Neural cell (in vitro differentiated cells): ENCODE data around the gene SCNN1A. TPM values are rescaled to one million over a fixed set of nuclear protein-coding genes. Genes with fewer than 3 reads are reported as not detected.

Source experiments
- H2AFZ ChIP-seq: fragments of 200-600, 300-800 bp; sonication (generic), shearing (Covaris generic); 2 replicates; pipeline ENCODE4 v1.6.0; 2014; ENCODE audit warnings: low read depth, mild to moderate bottlenecking, antibody characterized with exemption, low read length, moderate library complexity
- H3F3A ChIP-seq: fragments of 200-600 bp; shearing (Covaris generic); 2 replicates; pipeline ENCODE4 v1.6.1; 2016; ENCODE audit warnings: mild to moderate bottlenecking, moderate library complexity, mixed read lengths, antibody characterized with exemption, low read length; ENCODE audit not compliant: insufficient read depth, poor library complexity, severe bottlenecking
- H3K27ac ChIP-seq: fragments of 200-600, 300-800 bp; sonication (generic), shearing (Covaris generic); 2 replicates; pipeline ENCODE4 v1.5.1; 2014; ENCODE audit warnings: mild to moderate bottlenecking, low read length, moderate library complexity
- H3K27me3 ChIP-seq: fragments of 300-800, 200-600 bp; sonication (generic), shearing (Covaris generic); 2 replicates; pipeline ENCODE4 v1.6.0; 2014; ENCODE audit warnings: mild to moderate bottlenecking, low read depth, low read length, moderate library complexity; ENCODE audit not compliant: insufficient read depth
- H3K36me3 ChIP-seq: fragments of 300-800, 200-600 bp; sonication (generic), shearing (Covaris generic); 2 replicates; pipeline ENCODE4 v1.5.1; 2014; ENCODE audit warnings: mild to moderate bottlenecking, antibody characterized with exemption, low read length, moderate library complexity; ENCODE audit not compliant: insufficient read depth
- H3K4me2 ChIP-seq: fragments of 300-800, 200-600 bp; sonication (generic), shearing (Covaris generic); 2 replicates; pipeline ENCODE4 v1.6.0; 2014; ENCODE audit warnings: mild to moderate bottlenecking, low read length
- H3K4me3 ChIP-seq: fragments of 300-800, 200-600 bp; sonication (generic), shearing (Covaris generic); 2 replicates; pipeline ENCODE4 v1.5.1; 2014; ENCODE audit warnings: mild to moderate bottlenecking, low read length, moderate library complexity
- H3K79me2 ChIP-seq: fragments of 200-600 bp; shearing (Covaris generic); replicated peaks from 2 replicates; pipeline ENCODE4 v1.6.0; 2014; ENCODE audit warnings: mild to moderate bottlenecking, low read length, moderate library complexity; ENCODE audit not compliant: insufficient read depth
- H3K9ac ChIP-seq: fragments of 300-800, 200-600 bp; sonication (generic), shearing (Covaris generic); 2 replicates; pipeline ENCODE4 v1.6.1; 2016; ENCODE audit warnings: mild to moderate bottlenecking, low read length, mixed read lengths
- H3K9me2 ChIP-seq: fragments of 200-600 bp; shearing (Covaris generic); 2 replicates; pipeline ENCODE4 v1.6.1; 2016; ENCODE audit warnings: mild to moderate bottlenecking, low read length, mixed read lengths; ENCODE audit not compliant: insufficient read depth
- H3K9me3 ChIP-seq: fragments of 200-600, 300-800 bp; sonication (generic), shearing (Covaris generic); 2 replicates; pipeline ENCODE4 v1.6.1; 2016; ENCODE audit warnings: mild to moderate bottlenecking, mixed run types, low read length, moderate library complexity, mixed read lengths
- H4K20me1 ChIP-seq: fragments of 200-600 bp; shearing (Covaris generic); 2 replicates; pipeline ENCODE4 v1.6.1; 2016; ENCODE audit warnings: mild to moderate bottlenecking, mixed run types; ENCODE audit not compliant: insufficient read depth
- EP300 ChIP-seq: fragments of 450-650 bp; conservative IDR thresholded peaks from 2 replicates; pipeline ENCODE4 v1.6.1; 2014; ENCODE audit warnings: antibody characterized with exemption, mild to moderate bottlenecking, moderate library complexity; ENCODE audit not compliant: poor library complexity, severe bottlenecking
- EZH2 ChIP-seq: fragments of 200-600, 300-800 bp; shearing (Covaris generic), sonication (generic); IDR thresholded peaks from 2 replicates; pipeline ENCODE4 v1.6.1; 2014; ENCODE audit warnings: antibody characterized with exemption, low read length, borderline replicate concordance, mild to moderate bottlenecking; ENCODE audit not compliant: insufficient read depth, poor library complexity, severe bottlenecking
- MXI1 ChIP-seq: fragments of 450-650 bp; conservative IDR thresholded peaks from 2 replicates; pipeline ENCODE4 v1.6.1; 2014; ENCODE audit warnings: antibody characterized with exemption, mild to moderate bottlenecking; ENCODE audit not compliant: poor library complexity, severe bottlenecking
- POLR2AphosphoS5 ChIP-seq: IDR thresholded peaks from 2 replicates; pipeline ENCODE4 v1.6.1; 2012
- RAD21 ChIP-seq: fragments of 450-650 bp; conservative IDR thresholded peaks from 2 replicates; pipeline ENCODE4 v1.6.1; 2014; ENCODE audit warnings: antibody characterized with exemption, mild to moderate bottlenecking, moderate library complexity
- REST ChIP-seq: IDR thresholded peaks from 2 replicates; pipeline ENCODE4 v1.6.1; 2012; ENCODE audit warnings: borderline replicate concordance
- SMC3 ChIP-seq: fragments of 450-650 bp; conservative IDR thresholded peaks from 2 replicates; pipeline ENCODE4 v1.6.1; 2014; ENCODE audit warnings: antibody characterized with exemption, mild to moderate bottlenecking, moderate library complexity; ENCODE audit not compliant: poor library complexity
- TAF1 ChIP-seq: IDR thresholded peaks from 2 replicates; pipeline ENCODE4 v1.6.1; 2012; ENCODE audit warnings: low read depth
- polyA plus RNA-seq: library from polyadenylated mRNA; depleted of rRNA; stranded (reverse); fragments of >200 nt; gene quantifications from 2 replicates; pipeline ENCODE4 v1.2.3, GENCODE V29; 2014
- TF ChIP-seq, protein P1 (sequence below): fragments of 450-650 bp; IDR thresholded peaks from 2 replicates; pipeline ENCODE4 v1.5.1; 2014; ENCODE audit warnings: antibody characterized with exemption, mild to moderate bottlenecking, moderate library complexity; ENCODE audit not compliant: poor library complexity, severe bottlenecking

SCNN1A gene
- polyA plus RNA-seq, 1 donor from 2014 or later: not detected

- no peak overlapping the region for H3K4me2 ChIP-seq
- H3K9ac ChIP-seq: no peak overlapping the region
- TF ChIP-seq SMC3 (no peak), TAF1 (no peak)
- H3K9me2 ChIP-seq: no peaks in the 10 kb centered on the region
- H3F3A ChIP-seq: no peaks in the 10 kb centered on the region
- H3K79me2 ChIP-seq: no peaks in the 10 kb centered on the region
- H3K9me3 ChIP-seq: no peaks in the 10 kb centered on the region
- H3K4me3 ChIP-seq: no peak overlapping the region
- no peaks in the 10 kb centered on the region for H4K20me1 ChIP-seq
- H3K36me3 ChIP-seq: no peaks in the 10 kb centered on the region
- H2AFZ ChIP-seq: no peak overlapping the region
- no peaks in the 10 kb centered on the region for H3K27me3 ChIP-seq
- no peak overlapping the region for H3K27ac ChIP-seq
Measured at GRCh38 chr12:6404390-6404789, 29.0 kb upstream of the SCNN1A start.

GRCh38 chr12:6399884-6400644 is 24.7 kb upstream of the SCNN1A start:
- no peaks in the 10 kb centered on the region for H3K36me3 ChIP-seq
- H3K9ac ChIP-seq: no peak overlapping the region
- H3K9me3 ChIP-seq: no peaks in the 10 kb centered on the region
- H3K4me2 ChIP-seq: no peak overlapping the region
- no peak overlapping the region for H3K4me3 ChIP-seq
- no peak overlapping the region for H2AFZ ChIP-seq
- no peaks in the 10 kb centered on the region for H4K20me1 ChIP-seq
- no peaks in the 10 kb centered on the region for H3K79me2 ChIP-seq
- no peaks in the 10 kb centered on the region for H3K9me2 ChIP-seq
- TF ChIP-seq MXI1 (no peak), RAD21 (no peak), TAF1 (no peak), EZH2 (no peak), SMC3 (no peak), EP300 (no peak), POLR2AphosphoS5 (no peak), REST (no peak)
- TF ChIP-seq, protein P1, sequence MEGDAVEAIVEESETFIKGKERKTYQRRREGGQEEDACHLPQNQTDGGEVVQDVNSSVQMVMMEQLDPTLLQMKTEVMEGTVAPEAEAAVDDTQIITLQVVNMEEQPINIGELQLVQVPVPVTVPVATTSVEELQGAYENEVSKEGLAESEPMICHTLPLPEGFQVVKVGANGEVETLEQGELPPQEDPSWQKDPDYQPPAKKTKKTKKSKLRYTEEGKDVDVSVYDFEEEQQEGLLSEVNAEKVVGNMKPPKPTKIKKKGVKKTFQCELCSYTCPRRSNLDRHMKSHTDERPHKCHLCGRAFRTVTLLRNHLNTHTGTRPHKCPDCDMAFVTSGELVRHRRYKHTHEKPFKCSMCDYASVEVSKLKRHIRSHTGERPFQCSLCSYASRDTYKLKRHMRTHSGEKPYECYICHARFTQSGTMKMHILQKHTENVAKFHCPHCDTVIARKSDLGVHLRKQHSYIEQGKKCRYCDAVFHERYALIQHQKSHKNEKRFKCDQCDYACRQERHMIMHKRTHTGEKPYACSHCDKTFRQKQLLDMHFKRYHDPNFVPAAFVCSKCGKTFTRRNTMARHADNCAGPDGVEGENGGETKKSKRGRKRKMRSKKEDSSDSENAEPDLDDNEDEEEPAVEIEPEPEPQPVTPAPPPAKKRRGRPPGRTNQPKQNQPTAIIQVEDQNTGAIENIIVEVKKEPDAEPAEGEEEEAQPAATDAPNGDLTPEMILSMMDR: no peak
- H3K27me3 ChIP-seq: no peaks in the 10 kb centered on the region
- H3K27ac ChIP-seq: no peak overlapping the region
- no peaks in the 10 kb centered on the region for H3F3A ChIP-seq
